ENCODE measurements around the gene RANBP3. TPM values are rescaled to one million over a fixed set of nuclear protein-coding genes. Genes with fewer than 3 reads are reported as not detected.

The RANBP3 gene
- total RNA-seq, 6 donors from 2014 or later, result 64.4 to 116 (median 68.5) TPM

DNA sequence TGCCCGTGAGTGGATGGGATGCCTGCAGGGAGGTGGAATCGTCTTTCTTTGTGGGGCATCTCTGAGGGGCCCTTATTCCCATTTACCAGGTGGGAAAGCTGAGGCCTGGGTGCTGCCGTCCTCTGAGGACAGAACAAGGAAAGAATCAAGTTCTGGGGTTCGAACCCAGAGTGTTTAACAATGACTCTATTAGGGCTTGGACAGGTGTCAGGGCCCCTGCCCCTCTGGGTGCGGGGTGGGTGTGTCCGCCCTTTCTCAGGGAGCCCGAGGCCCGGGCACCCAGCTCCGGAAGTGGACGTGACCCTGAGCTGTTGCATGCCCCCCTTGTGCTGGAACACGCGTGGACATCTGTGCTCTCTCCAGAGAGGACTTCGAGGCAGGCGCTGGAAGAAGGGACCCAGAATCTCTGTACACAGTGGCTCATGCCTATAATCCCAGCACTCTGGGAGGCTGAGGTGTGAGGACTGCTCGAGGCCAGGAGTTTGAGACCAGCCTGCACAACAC is 85.1 kb downstream of the RANBP3 start:
- DNase-seq, result no peak
- peaks cover 0 to 6% (median 4%) of the 10 kb centered on the region in 4 donors for H3K27me3 ChIP-seq

DNA sequence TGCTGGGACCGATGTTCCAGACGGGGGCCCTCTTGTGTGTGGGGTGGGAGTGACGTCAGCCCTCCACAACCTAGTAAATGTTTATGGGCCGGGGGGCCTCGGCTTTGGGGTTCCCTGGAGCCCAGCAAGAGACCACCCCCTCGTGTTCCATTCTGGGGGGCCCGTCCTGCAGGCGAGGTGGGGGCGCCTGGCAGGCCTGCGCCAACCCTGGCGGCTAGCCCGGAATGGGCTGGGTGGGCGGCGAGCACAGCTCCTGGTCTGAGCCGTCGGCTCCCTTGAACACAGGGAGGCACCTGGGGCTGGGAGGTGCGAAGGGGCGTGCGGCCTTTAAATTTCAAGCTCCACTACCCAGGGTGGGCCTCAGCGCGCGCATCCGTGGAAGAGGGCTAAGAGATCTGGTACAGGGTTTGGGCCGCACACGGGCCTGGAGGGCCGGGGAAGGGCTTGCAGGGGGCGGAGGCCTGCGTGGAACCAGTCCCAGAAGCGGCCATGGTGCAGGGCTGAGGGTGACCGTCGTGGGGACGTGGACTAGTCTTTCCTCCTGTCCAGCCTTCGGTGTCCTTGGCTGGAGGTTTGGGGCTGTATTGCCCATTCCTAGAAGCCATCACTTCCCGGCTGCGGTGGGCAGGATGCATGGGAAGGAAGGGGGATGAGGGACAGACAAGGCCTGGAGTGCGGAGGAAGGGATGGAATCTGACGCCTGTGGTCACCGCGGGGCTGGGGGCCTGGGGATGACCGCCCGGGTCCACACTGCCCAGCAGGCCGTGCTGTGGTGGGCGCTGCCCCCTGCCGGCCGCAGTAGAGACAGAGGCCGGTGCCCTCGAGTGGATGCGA is 85.8 kb downstream of the RANBP3 start:
- peak; percentile 45 to 60 for ATAC-seq (ENCODE audit: low FRiP score in 2 of 2)
- H3K36me3 ChIP-seq, result peaks cover 11 to 29% (median 26%) of the 10 kb centered on the region in 4 donors
- no peak overlapping the region for H3K4me3 ChIP-seq
- 15 to 24% methylated on average over 22 to 40 of the region's 48 CpGs for WGBS, 2 donors
- H3K27ac ChIP-seq, result no peak overlapping the region
- peaks cover 0 to 10% (median 0%) of the 10 kb centered on the region in 4 donors for H3K4me1 ChIP-seq
- H3K27me3 ChIP-seq, result peaks cover 0 to 6% (median 4%) of the 10 kb centered on the region in 4 donors
- no peaks in the 10 kb centered on the region for H3K9me3 ChIP-seq
- DNase-seq, result peak; percentile 40 to 89
- no peak for TF ChIP-seq POLR2A (IDR thresholded peaks at IDR 0.05)
- TF ChIP-seq, protein P1, sequence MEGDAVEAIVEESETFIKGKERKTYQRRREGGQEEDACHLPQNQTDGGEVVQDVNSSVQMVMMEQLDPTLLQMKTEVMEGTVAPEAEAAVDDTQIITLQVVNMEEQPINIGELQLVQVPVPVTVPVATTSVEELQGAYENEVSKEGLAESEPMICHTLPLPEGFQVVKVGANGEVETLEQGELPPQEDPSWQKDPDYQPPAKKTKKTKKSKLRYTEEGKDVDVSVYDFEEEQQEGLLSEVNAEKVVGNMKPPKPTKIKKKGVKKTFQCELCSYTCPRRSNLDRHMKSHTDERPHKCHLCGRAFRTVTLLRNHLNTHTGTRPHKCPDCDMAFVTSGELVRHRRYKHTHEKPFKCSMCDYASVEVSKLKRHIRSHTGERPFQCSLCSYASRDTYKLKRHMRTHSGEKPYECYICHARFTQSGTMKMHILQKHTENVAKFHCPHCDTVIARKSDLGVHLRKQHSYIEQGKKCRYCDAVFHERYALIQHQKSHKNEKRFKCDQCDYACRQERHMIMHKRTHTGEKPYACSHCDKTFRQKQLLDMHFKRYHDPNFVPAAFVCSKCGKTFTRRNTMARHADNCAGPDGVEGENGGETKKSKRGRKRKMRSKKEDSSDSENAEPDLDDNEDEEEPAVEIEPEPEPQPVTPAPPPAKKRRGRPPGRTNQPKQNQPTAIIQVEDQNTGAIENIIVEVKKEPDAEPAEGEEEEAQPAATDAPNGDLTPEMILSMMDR (IDR thresholded peaks at IDR 0.05), result peak; percentile 45 to 81 (median 60)
- no peak for TF ChIP-seq EP300 (IDR thresholded peaks at IDR 0.05)
- TF ChIP-seq POLR2AphosphoS5 (IDR thresholded peaks at IDR 0.05), result no peak

More for the DNA sequence above, 85.1 kb downstream of the RANBP3 start:
- Histone ChIP-seq H3K9me3 (no peaks in the 10 kb centered on the region), H3K36me3 (peaks cover 11 to 29% (median 26%) of the 10 kb centered on the region in 4 donors), H3K4me3 (no peak overlapping the region), H3K4me1 (peaks cover 0 to 10% (median 0%) of the 10 kb centered on the region in 4 donors), H3K27ac (no peak overlapping the region)
- TF ChIP-seq POLR2AphosphoS5 (IDR thresholded peaks at IDR 0.05) (no peak), POLR2A (IDR thresholded peaks at IDR 0.05) (no peak), EP300 (IDR thresholded peaks at IDR 0.05) (no peak)
- TF ChIP-seq, protein P1 (IDR thresholded peaks at IDR 0.05), result no peak
- ATAC-seq (ENCODE audit: low FRiP score in 2 of 2), result no peak
- 45 to 56% methylated on average over 5 to 10 of the region's 15 CpGs for WGBS, 2 donors

GRCh38 chr19:5891572-5891937 is 86.4 kb downstream of the RANBP3 start:
- TF ChIP-seq POLR2A (IDR thresholded peaks at IDR 0.05) (no peak), EP300 (IDR thresholded peaks at IDR 0.05) (no peak), POLR2AphosphoS5 (IDR thresholded peaks at IDR 0.05) (no peak)
- TF ChIP-seq, protein P1 (IDR thresholded peaks at IDR 0.05), result no peak
- H3K36me3 ChIP-seq, result peaks cover 11 to 24% (median 21%) of the 10 kb centered on the region in 4 donors
- 40 to 54% methylated on average over 1 to 4 of the region's 4 CpGs for WGBS, 2 donors
- no peak overlapping the region for H3K4me3 ChIP-seq
- no peaks in the 10 kb centered on the region for H3K9me3 ChIP-seq
- H3K27ac ChIP-seq, result no peak overlapping the region
- peaks cover 0 to 10% (median 0%) of the 10 kb centered on the region in 4 donors for H3K4me1 ChIP-seq
- ATAC-seq (ENCODE audit: low FRiP score in 2 of 2), result no peak
- H3K27me3 ChIP-seq, result peaks cover 0 to 6% (median 4%) of the 10 kb centered on the region in 4 donors
- no peak for DNase-seq

GRCh38 chr19:5890099-5890498 is 87.8 kb downstream of the RANBP3 start:
- Histone ChIP-seq H3K4me3 (no peak overlapping the region), H3K9me3 (no peaks in the 10 kb centered on the region), H3K4me1 (peaks cover 0 to 10% (median 0%) of the 10 kb centered on the region in 4 donors), H3K36me3 (peaks cover 0 to 9% (median 7%) of the 10 kb centered on the region in 4 donors), H3K27ac (no peak overlapping the region), H3K27me3 (peaks cover 0 to 6% (median 4%) of the 10 kb centered on the region in 4 donors)
- DNase-seq (no peak), ATAC-seq (ENCODE audit: low FRiP score in 2 of 2) (no peak)
- TF ChIP-seq EP300 (IDR thresholded peaks at IDR 0.05) (no peak), POLR2AphosphoS5 (IDR thresholded peaks at IDR 0.05) (no peak), POLR2A (IDR thresholded peaks at IDR 0.05) (no peak)
- TF ChIP-seq, protein P1 (IDR thresholded peaks at IDR 0.05), result no peak
- 29 to 58% methylated on average over 9 to 10 of the region's 10 CpGs for WGBS, 2 donors

All from upper lobe of left lung (tissue), 6 donors.